Neural progenitor cell (in vitro differentiated cells): ENCODE data around the gene S100A14. TPM values are rescaled to one million over a fixed set of nuclear protein-coding genes. Genes with fewer than 3 reads are reported as not detected.

Experiments
- DNase-seq: peaks from one replicate; pipeline ENCODE4 v3.0.0-alpha.2; 2016; ENCODE audit warnings: low spot score
- H2AFZ ChIP-seq: fragments of 200-600 bp; sonication (generic); replicated peaks from 2 replicates; pipeline ENCODE4 v1.6.1; 2016; ENCODE audit warnings: antibody characterized with exemption
- H3F3A ChIP-seq: fragments of 200-600 bp; sonication (generic); 2 replicates; pipeline ENCODE4 v1.6.1; 2016; ENCODE audit warnings: antibody characterized with exemption, low read depth
- H3K27ac ChIP-seq: fragments of 200-600 bp; sonication (generic); 2 replicates; pipeline ENCODE4 v1.5.1; 2016; ENCODE audit warnings: mild to moderate bottlenecking
- H3K27me3 ChIP-seq: fragments of 200-600 bp; sonication (generic); 2 replicates; pipeline ENCODE4 v1.6.1; 2016; ENCODE audit warnings: mild to moderate bottlenecking, moderate library complexity
- H3K36me3 ChIP-seq: fragments of 200-600 bp; sonication (generic); 2 replicates; pipeline ENCODE4 v1.5.1; 2016
- H3K4me1 ChIP-seq: fragments of 200-600 bp; sonication (generic); 2 replicates; pipeline ENCODE4 v1.6.1; 2016; ENCODE audit warnings: mixed run types
- H3K4me2 ChIP-seq: fragments of 200-600 bp; sonication (generic); 2 replicates; pipeline ENCODE4 v1.6.1; 2016
- H3K4me3 ChIP-seq: fragments of 200-600 bp; sonication (generic); 2 replicates; pipeline ENCODE4 v1.5.1; 2016
- H3K79me2 ChIP-seq: fragments of 200-600 bp; sonication (generic); 2 replicates; pipeline ENCODE4 v1.6.1; 2016; ENCODE audit warnings: low read depth
- H3K9ac ChIP-seq: fragments of 200-600 bp; sonication (generic); 2 replicates; pipeline ENCODE4 v1.6.1; 2016
- H3K9me3 ChIP-seq: fragments of 200-600 bp; sonication (generic); 2 replicates; pipeline ENCODE4 v1.5.1; 2016; ENCODE audit warnings: low read depth
- H4K20me1 ChIP-seq: fragments of 200-600 bp; sonication (generic); 2 replicates; pipeline ENCODE4 v1.6.1; 2016; ENCODE audit warnings: low read depth
- H3K27ac Mint-ChIP-seq: 3 replicates; pipeline ENCODE4 v1.8.0; 2021; ENCODE audit warnings: mixed read lengths
- H3K27me3 Mint-ChIP-seq: 2 replicates; pipeline ENCODE4 v1.8.0; 2022; ENCODE audit warnings: low read depth, mild to moderate bottlenecking, inconsistent platforms, moderate library complexity, mixed read lengths; ENCODE audit not compliant: insufficient read depth
- H3K36me3 Mint-ChIP-seq: 3 replicates; pipeline ENCODE4 v1.8.0; 2021; ENCODE audit warnings: mixed read lengths
- H3K4me1 Mint-ChIP-seq: 3 replicates; pipeline ENCODE4 v1.8.0; 2021; ENCODE audit warnings: mixed read lengths
- H3K4me3 Mint-ChIP-seq: 3 replicates; pipeline ENCODE4 v1.8.0; 2021; ENCODE audit warnings: mild to moderate bottlenecking, moderate library complexity, mixed read lengths
- H3K9me3 Mint-ChIP-seq: 3 replicates; pipeline ENCODE4 v1.8.0; 2020; ENCODE audit warnings: mixed read lengths
- CTCF ChIP-seq: fragments of 200-600 bp; sonication (generic); IDR thresholded peaks from 2 replicates; pipeline ENCODE4 v1.5.1; 2017; ENCODE audit warnings: antibody characterized with exemption, mild to moderate bottlenecking
- EZH2 ChIP-seq: fragments of 200-600 bp; sonication (generic); IDR thresholded peaks from 2 replicates; pipeline ENCODE4 v1.6.1; 2017; ENCODE audit warnings: antibody characterized with exemption, mild to moderate bottlenecking, moderate library complexity
- EZH2phosphoT487 ChIP-seq: fragments of 200-600 bp; sonication (generic); IDR thresholded peaks from 2 replicates; pipeline ENCODE4 v1.6.1; 2017; ENCODE audit warnings: antibody characterized with exemption
- total RNA-seq: library from RNA; depleted of rRNA; stranded (reverse); fragments of >200 nt; gene quantifications from 2 replicates; pipeline ENCODE4 v1.2.3, GENCODE V29; 2015; ENCODE audit warnings: low replicate concordance

S100A14 gene
- total RNA-seq, 1 donor from 2014 or later = not detected

GRCh38 chr1:153614189-153614900 is 1.8 kb downstream of the S100A14 start:
- H3F3A ChIP-seq = no peaks in the 10 kb centered on the region
- no peak for TF ChIP-seq CTCF
- no peak for TF ChIP-seq EZH2phosphoT487
- no peak for TF ChIP-seq EZH2
- H3K27ac Mint-ChIP-seq = peak overlapping the region; percentile 12
- H3K27me3 Mint-ChIP-seq = peaks cover 6% of the 10 kb centered on the region
- no peaks in the 10 kb centered on the region for H3K36me3 ChIP-seq
- no peak overlapping the region for H3K9ac ChIP-seq
- H3K4me1 ChIP-seq = peaks cover 20% of the 10 kb centered on the region
- H3K4me1 Mint-ChIP-seq = peaks cover 11% of the 10 kb centered on the region
- no peaks in the 10 kb centered on the region for H3K27me3 ChIP-seq
- H3K79me2 ChIP-seq = no peaks in the 10 kb centered on the region
- H3K9me3 ChIP-seq = no peaks in the 10 kb centered on the region
- no peak for DNase-seq
- no peaks in the 10 kb centered on the region for H4K20me1 ChIP-seq
- H3K4me3 Mint-ChIP-seq = no peak overlapping the region
- peaks cover 5% of the 10 kb centered on the region for H3K36me3 Mint-ChIP-seq
- no peak overlapping the region for H2AFZ ChIP-seq
- no peak overlapping the region for H3K4me2 ChIP-seq
- no peak overlapping the region for H3K27ac ChIP-seq
- no peaks in the 10 kb centered on the region for H3K9me3 Mint-ChIP-seq
- H3K4me3 ChIP-seq = no peak overlapping the region

GRCh38 chr1:153613406-153613805 is 2.7 kb downstream of the S100A14 start:
- peaks cover 21% of the 10 kb centered on the region for H3K4me1 Mint-ChIP-seq
- H3K4me3 ChIP-seq = no peak overlapping the region
- no peak overlapping the region for H3K4me2 ChIP-seq
- no peak overlapping the region for H3K27ac ChIP-seq
- no peaks in the 10 kb centered on the region for H3K9me3 Mint-ChIP-seq
- no peaks in the 10 kb centered on the region for H3K9me3 ChIP-seq
- DNase-seq = no peak
- no peaks in the 10 kb centered on the region for H3F3A ChIP-seq
- no peak overlapping the region for H3K9ac ChIP-seq
- H3K27ac Mint-ChIP-seq = peak overlapping the region; percentile 33
- no peaks in the 10 kb centered on the region for H4K20me1 ChIP-seq
- H3K79me2 ChIP-seq = no peaks in the 10 kb centered on the region
- H3K36me3 Mint-ChIP-seq = peaks cover under 1% of the 10 kb centered on the region
- no peaks in the 10 kb centered on the region for H3K27me3 ChIP-seq
- peaks cover 29% of the 10 kb centered on the region for H3K4me1 ChIP-seq
- H3K27me3 Mint-ChIP-seq = peaks cover 10% of the 10 kb centered on the region
- H2AFZ ChIP-seq = no peak overlapping the region
- no peaks in the 10 kb centered on the region for H3K36me3 ChIP-seq
- no peak for TF ChIP-seq EZH2phosphoT487
- TF ChIP-seq CTCF = no peak
- TF ChIP-seq EZH2 = no peak
- H3K4me3 Mint-ChIP-seq = no peak overlapping the region

GRCh38 chr1:153612755-153613331 is 3.3 kb downstream of the S100A14 start, which contains the start of gene S100A16:
Gene S100A16, minus strand, starts transcription at chr1:153613137. Its CDS starts 4,986 bp downstream, at chr1:153608151.
- Histone ChIP-seq H3K79me2 (no peaks in the 10 kb centered on the region), H3K4me2 (peak within 1 kb of the TSS; percentile 67), H3K9ac (no peak within 1 kb of the TSS), H3K4me3 (peak within 1 kb of the TSS; percentile 27), H4K20me1 (no peaks in the 10 kb centered on the region), H2AFZ (peak within 1 kb of the TSS; percentile 85), H3K9me3 (no peaks in the 10 kb centered on the region), H3F3A (no peaks in the 10 kb centered on the region), H3K36me3 (no peaks in the 10 kb centered on the region), H3K27ac (no peak within 1 kb of the TSS), H3K4me1 (peaks cover 31% of the 10 kb centered on the region), H3K27me3 (no peaks in the 10 kb centered on the region)
- DNase-seq = no peak
- Mint-ChIP-seq H3K9me3 (no peaks in the 10 kb centered on the region), H3K27me3 (peaks cover 10% of the 10 kb centered on the region), H3K27ac (peak within 1 kb of the TSS; percentile 33), H3K4me3 (no peak within 1 kb of the TSS), H3K36me3 (no peaks in the 10 kb centered on the region), H3K4me1 (peaks cover 24% of the 10 kb centered on the region)
- TF ChIP-seq CTCF (no peak), EZH2 (no peak), EZH2phosphoT487 (no peak)
